ENCODE measurements around the gene NACC2.
"Not testable (repeated sequence)": the region's sequence is repeated elsewhere in the genome, so short reads cannot be mapped to it uniquely, and the experiment has no call there.

The NACC2 gene

GRCh38 chr9:136075881-136076678, 19.0 kb downstream of the NACC2 start:
- H3K4me2 ChIP-seq (ENCODE audit: low read length), result no peak overlapping the region
- no peaks in the 10 kb centered on the region for H3K27me3 ChIP-seq (ENCODE audit: control insufficient read depth, insufficient read depth, low read length)
- H3K79me2 ChIP-seq, result peaks cover 2% of the 10 kb centered on the region
- H3K4me1 ChIP-seq, result no peaks in the 10 kb centered on the region
- no peak overlapping the region for H3K9ac ChIP-seq
- H2AFZ ChIP-seq, result no peak overlapping the region
- H3K27ac ChIP-seq, result no peak overlapping the region
- no peak for TF ChIP-seq CTCF (IDR thresholded peaks at IDR 0.05)
- no peaks in the 10 kb centered on the region for H3K9me3 ChIP-seq (ENCODE audit: control insufficient read depth, low read length)
- no peak overlapping the region for H3K4me3 ChIP-seq (ENCODE audit: low read depth, low read length)
- no peaks in the 10 kb centered on the region for H3K36me3 ChIP-seq (ENCODE audit: control insufficient read depth, insufficient read depth, low read length)

- H3K36me3 ChIP-seq (ENCODE audit: control insufficient read depth, insufficient read depth, low read length), result no peaks in the 10 kb centered on the region
- no peak overlapping the region for H2AFZ ChIP-seq
- H3K79me2 ChIP-seq, result no peaks in the 10 kb centered on the region
- no peaks in the 10 kb centered on the region for H3K4me1 ChIP-seq
- no peak overlapping the region for H3K4me3 ChIP-seq (ENCODE audit: low read depth, low read length)
- no peak overlapping the region for H3K27ac ChIP-seq
- H3K27me3 ChIP-seq (ENCODE audit: control insufficient read depth, insufficient read depth, low read length), result no peaks in the 10 kb centered on the region
- H3K4me2 ChIP-seq (ENCODE audit: low read length), result no peak overlapping the region
- no peak overlapping the region for H3K9ac ChIP-seq
- no peak for TF ChIP-seq CTCF (IDR thresholded peaks at IDR 0.05)
- H3K9me3 ChIP-seq (ENCODE audit: control insufficient read depth, low read length), result no peaks in the 10 kb centered on the region
Measured at GRCh38 chr9:136075134-136075841, 19.8 kb downstream of the NACC2 start.

DNA sequence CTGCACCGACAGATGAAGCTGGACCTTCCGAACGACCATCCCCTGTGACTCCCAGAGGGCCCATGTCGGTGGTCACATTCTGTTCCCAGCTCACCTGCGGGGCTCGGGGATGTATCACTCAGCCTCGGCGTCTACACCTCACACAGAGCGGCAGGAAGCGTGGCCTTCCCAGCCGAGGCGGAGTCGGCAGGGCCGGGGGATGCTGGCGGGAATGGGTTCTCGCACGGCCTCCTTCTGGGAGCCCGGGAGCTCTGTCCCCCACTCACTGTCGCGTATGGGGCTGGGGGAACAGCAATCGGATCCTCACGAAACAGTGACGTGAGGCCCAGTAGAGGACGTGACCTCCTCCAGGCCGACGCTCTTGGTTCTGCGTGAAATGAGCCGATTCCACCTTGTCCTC, 20.4 kb downstream of the NACC2 start:
- Histone ChIP-seq H3K27ac (no peak overlapping the region), H3K36me3 (ENCODE audit: control insufficient read depth, insufficient read depth, low read length) (no peaks in the 10 kb centered on the region), H3K27me3 (ENCODE audit: control insufficient read depth, insufficient read depth, low read length) (no peaks in the 10 kb centered on the region), H3K9ac (no peak overlapping the region), H3K4me3 (ENCODE audit: low read depth, low read length) (no peak overlapping the region), H3K4me2 (ENCODE audit: low read length) (no peak overlapping the region), H2AFZ (no peak overlapping the region), H3K79me2 (no peaks in the 10 kb centered on the region), H3K9me3 (ENCODE audit: control insufficient read depth, low read length) (no peaks in the 10 kb centered on the region), H3K4me1 (no peaks in the 10 kb centered on the region)
- TF ChIP-seq CTCF (IDR thresholded peaks at IDR 0.05), result no peak

DNA sequence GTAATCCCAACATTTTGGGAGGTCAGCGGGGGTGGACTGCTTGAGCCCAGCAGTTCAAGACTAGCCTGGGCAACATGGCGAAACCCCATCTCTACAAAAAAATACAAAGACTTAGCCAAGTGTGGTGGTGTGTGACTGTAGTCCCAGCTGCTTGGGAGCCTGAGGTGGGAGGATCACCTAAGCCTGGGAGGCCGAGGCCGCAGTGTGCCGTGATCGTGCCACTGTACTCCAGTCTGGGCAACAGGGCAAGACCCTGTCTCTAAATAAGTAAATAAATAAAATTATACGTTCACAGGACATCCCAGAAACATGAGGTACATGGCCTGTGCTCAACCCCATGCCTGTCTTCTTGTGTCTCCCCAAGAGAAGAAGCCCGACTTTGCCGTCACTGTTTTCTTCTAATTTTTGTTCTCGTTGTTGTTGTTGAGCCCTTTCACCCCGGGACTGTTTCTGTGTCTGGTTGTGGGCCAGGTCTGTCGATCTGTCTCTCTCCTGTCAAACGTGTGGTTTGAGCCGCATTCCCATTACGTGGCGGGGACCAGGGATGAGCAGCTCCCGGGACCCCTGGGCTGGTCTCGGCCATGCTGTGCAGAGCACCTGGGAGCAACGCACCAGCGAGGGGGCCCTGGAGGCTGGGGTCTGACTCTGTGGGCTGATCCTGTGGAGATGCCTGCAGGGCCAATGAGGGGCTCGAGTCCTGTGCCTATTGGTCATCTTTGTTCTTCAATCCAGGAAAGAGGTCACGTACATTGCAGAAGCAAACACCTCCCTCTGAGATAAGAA, 32.2 kb downstream of the NACC2 start:
- Histone ChIP-seq H3K36me3 (ENCODE audit: control insufficient read depth, insufficient read depth, low read length) (no peaks in the 10 kb centered on the region), H3K9ac (no peak overlapping the region), H3K27ac (no peak overlapping the region), H3K4me1 (no peaks in the 10 kb centered on the region), H3K4me2 (ENCODE audit: low read length) (no peak overlapping the region), H3K9me3 (ENCODE audit: control insufficient read depth, low read length) (no peaks in the 10 kb centered on the region), H2AFZ (no peak overlapping the region), H3K79me2 (peaks cover 62% of the 10 kb centered on the region), H3K4me3 (ENCODE audit: low read depth, low read length) (no peak overlapping the region), H3K27me3 (ENCODE audit: control insufficient read depth, insufficient read depth, low read length) (no peaks in the 10 kb centered on the region)
- no peak for TF ChIP-seq CTCF (IDR thresholded peaks at IDR 0.05)

DNA sequence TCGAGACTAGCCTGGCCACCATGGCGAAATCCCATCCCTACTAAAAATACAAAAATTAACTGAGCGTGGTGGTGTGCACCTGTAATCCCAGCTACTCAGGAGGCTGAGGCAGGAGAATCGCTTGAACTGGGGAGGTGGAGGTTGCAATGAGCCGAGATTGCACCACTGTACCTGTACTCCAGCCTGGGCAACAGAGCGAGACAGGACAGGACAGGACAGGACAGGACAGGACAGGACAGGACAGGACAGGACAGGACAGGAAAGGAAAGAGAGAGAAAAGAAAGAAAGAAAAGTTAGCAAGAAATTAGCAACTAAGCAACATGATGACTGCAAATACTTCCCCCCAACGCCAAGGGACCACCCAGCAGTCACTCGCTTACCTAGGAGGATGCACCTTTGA, 33.2 kb downstream of the NACC2 start:
- H3K4me3 ChIP-seq (ENCODE audit: low read depth, low read length); H3K4me1 ChIP-seq: not testable (repeated sequence)

More for the DNA sequence above, 33.2 kb downstream of the NACC2 start:
- H3K79me2 ChIP-seq, result peaks cover 61% of the 10 kb centered on the region
- H3K36me3 ChIP-seq (ENCODE audit: control insufficient read depth, insufficient read depth, low read length); H3K27me3 ChIP-seq (ENCODE audit: control insufficient read depth, insufficient read depth, low read length); H3K9me3 ChIP-seq (ENCODE audit: control insufficient read depth, low read length); H3K4me2 ChIP-seq (ENCODE audit: low read length); H3K27ac ChIP-seq; H3K9ac ChIP-seq; H2AFZ ChIP-seq: not testable (repeated sequence)

All from parathyroid adenoma (tissue), 2 donors.